Hepatocyte (in vitro differentiated cells): Measurements from ENCODE around the gene YPEL1. TPM values are rescaled to one million over a fixed set of nuclear protein-coding genes. Genes with fewer than 3 reads are reported as not detected.
"Not testable (repeated sequence)": the region's sequence is repeated elsewhere in the genome, so short reads cannot be mapped to it uniquely, and the experiment has no call there.

ENCODE experiments used
- DNase-seq: peaks from one replicate; pipeline ENCODE4 v3.0.0-alpha.2; 2016; ENCODE audit warnings: low spot score
- H2AFZ ChIP-seq: fragments of 200-600 bp; sonication (generic); 2 replicates; pipeline ENCODE4 v1.6.0; 2016; ENCODE audit warnings: antibody characterized with exemption, mild to moderate bottlenecking
- H3K27ac ChIP-seq: fragments of 200-600 bp; sonication (generic); 2 replicates; pipeline ENCODE4 v1.5.1; 2016; ENCODE audit warnings: mild to moderate bottlenecking
- H3K27me3 ChIP-seq: fragments of 200-600 bp; sonication (generic); 2 replicates; pipeline ENCODE4 v1.6.1; 2016
- H3K36me3 ChIP-seq: fragments of 200-600 bp; sonication (generic); replicated peaks from 2 replicates; pipeline ENCODE4 v1.5.1; 2016; ENCODE audit warnings: low read depth; ENCODE audit not compliant: insufficient read depth
- H3K4me1 ChIP-seq: fragments of 200-600 bp; sonication (generic); 2 replicates; pipeline ENCODE4 v1.5.1; 2016; ENCODE audit warnings: mild to moderate bottlenecking, moderate library complexity; ENCODE audit not compliant: insufficient read depth
- H3K4me2 ChIP-seq: fragments of 200-600 bp; sonication (generic); 2 replicates; pipeline ENCODE4 v1.6.0; 2016
- H3K4me3 ChIP-seq: fragments of 200-600 bp; sonication (generic); 2 replicates; pipeline ENCODE4 v1.5.1; 2016; ENCODE audit warnings: mild to moderate bottlenecking
- H3K79me2 ChIP-seq: fragments of 200-600 bp; sonication (generic); 2 replicates; pipeline ENCODE4 v1.6.0; 2017; ENCODE audit warnings: mild to moderate bottlenecking
- H3K9me2 ChIP-seq: fragments of 200-600 bp; sonication (generic); replicated peaks from 2 replicates; pipeline ENCODE4 v1.6.0; 2017; ENCODE audit warnings: mild to moderate bottlenecking; ENCODE audit not compliant: insufficient read depth
- H3K9me3 ChIP-seq: fragments of 200-600 bp; sonication (generic); 2 replicates; pipeline ENCODE4 v1.5.1; 2016; ENCODE audit warnings: low read depth, mild to moderate bottlenecking
- H4K20me1 ChIP-seq: fragments of 200-600 bp; sonication (generic); 2 replicates; pipeline ENCODE4 v1.6.0; 2016; ENCODE audit warnings: mild to moderate bottlenecking; ENCODE audit not compliant: insufficient read depth, poor library complexity, severe bottlenecking
- EZH2 ChIP-seq: fragments of 200-600 bp; sonication (generic); IDR thresholded peaks from 2 replicates; pipeline ENCODE4 v1.6.1; 2016; ENCODE audit warnings: antibody characterized with exemption, mild to moderate bottlenecking, borderline replicate concordance
- EZH2phosphoT487 ChIP-seq: fragments of 200-600 bp; sonication (generic); IDR thresholded peaks from one replicate; pipeline ENCODE4 v1.6.1; 2018; ENCODE audit warnings: antibody characterized with exemption, mild to moderate bottlenecking, low read depth, moderate library complexity; ENCODE audit not compliant: unreplicated experiment, severe bottlenecking
- WGBS: methylation state at CpG from one replicate; pipeline ENCODE4 v1.1.6; 2016; ENCODE audit warnings: low lambda C conversion rate; ENCODE audit errors: missing lambda C conversion rate; 5-methylcytosine and 5-hydroxymethylcytosine counted together
- polyA plus RNA-seq: library from polyadenylated mRNA; unstranded; fragments of >200 nt; fragmentation: Nextera tagmentation; extraction: Ambion mirVana; gene quantifications from 2 replicates; pipeline ENCODE4 v1.2.1, GENCODE V29; 2016
- total RNA-seq: library from RNA; depleted of rRNA; stranded (reverse); fragments of >200 nt; gene quantifications from 2 replicates; pipeline ENCODE4 v1.2.3, GENCODE V29; 2014
- TF ChIP-seq, protein P1 (sequence below): fragments of 200-600 bp; sonication (generic); IDR thresholded peaks from 2 replicates; pipeline ENCODE4 v1.5.1; 2016; ENCODE audit warnings: antibody characterized with exemption, mild to moderate bottlenecking; ENCODE audit not compliant: poor library complexity

Gene YPEL1
- total and polyA plus RNA-seq, 2 experiments from 2014 or later = 2.0 to 3.1 TPM

DNA sequence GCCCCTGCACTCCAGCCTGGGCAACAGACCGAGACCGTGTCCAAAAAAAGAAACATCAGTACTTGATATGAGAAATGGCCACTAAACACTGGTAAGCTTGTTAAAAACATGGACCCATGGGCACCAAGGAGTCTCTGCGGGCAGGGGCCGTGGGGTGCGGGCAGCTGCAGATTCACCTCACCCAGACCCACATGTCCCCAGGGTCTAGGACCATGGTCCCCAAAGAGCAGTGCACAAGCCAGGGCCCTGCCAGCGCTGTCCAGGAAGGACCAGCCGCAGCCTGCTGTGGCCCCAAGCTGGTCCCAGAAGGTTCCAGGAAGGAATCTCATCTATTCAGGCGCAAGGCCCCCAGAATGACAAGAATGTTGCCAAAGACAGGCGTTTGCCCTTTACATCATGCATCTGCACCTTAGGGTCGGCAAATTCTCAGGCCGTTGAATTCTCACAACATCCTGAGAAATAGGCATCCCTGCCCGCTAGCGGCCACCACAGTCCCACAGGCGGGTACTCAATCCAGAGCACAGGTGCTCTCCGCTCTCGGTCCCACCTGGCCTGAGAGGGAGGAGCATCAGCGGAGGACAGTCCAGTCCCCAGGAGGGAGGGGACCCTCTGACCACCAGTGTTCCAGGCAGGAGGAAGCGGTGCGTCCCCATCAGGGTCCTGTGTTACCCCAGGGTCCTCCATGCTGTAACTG is 9.5 kb downstream of the YPEL1 start:
- TF ChIP-seq EZH2phosphoT487 (no peak), EZH2 (no peak)
- TF ChIP-seq, protein P1, sequence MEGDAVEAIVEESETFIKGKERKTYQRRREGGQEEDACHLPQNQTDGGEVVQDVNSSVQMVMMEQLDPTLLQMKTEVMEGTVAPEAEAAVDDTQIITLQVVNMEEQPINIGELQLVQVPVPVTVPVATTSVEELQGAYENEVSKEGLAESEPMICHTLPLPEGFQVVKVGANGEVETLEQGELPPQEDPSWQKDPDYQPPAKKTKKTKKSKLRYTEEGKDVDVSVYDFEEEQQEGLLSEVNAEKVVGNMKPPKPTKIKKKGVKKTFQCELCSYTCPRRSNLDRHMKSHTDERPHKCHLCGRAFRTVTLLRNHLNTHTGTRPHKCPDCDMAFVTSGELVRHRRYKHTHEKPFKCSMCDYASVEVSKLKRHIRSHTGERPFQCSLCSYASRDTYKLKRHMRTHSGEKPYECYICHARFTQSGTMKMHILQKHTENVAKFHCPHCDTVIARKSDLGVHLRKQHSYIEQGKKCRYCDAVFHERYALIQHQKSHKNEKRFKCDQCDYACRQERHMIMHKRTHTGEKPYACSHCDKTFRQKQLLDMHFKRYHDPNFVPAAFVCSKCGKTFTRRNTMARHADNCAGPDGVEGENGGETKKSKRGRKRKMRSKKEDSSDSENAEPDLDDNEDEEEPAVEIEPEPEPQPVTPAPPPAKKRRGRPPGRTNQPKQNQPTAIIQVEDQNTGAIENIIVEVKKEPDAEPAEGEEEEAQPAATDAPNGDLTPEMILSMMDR = no peak
- no peaks in the 10 kb centered on the region for H3K36me3 ChIP-seq
- H3K4me1 ChIP-seq = no peaks in the 10 kb centered on the region
- H3K27me3 ChIP-seq = no peaks in the 10 kb centered on the region
- H3K27ac ChIP-seq = no peak overlapping the region
- H3K79me2 ChIP-seq = no peaks in the 10 kb centered on the region
- H3K4me3 ChIP-seq = no peak overlapping the region
- 92% methylated on average over 19 of the region's 19 CpGs for WGBS
- no peak overlapping the region for H3K4me2 ChIP-seq
- no peaks in the 10 kb centered on the region for H3K9me2 ChIP-seq
- H3K9me3 ChIP-seq = no peaks in the 10 kb centered on the region
- no peak for DNase-seq
- H4K20me1 ChIP-seq = no peaks in the 10 kb centered on the region
- H2AFZ ChIP-seq = no peak overlapping the region

DNA sequence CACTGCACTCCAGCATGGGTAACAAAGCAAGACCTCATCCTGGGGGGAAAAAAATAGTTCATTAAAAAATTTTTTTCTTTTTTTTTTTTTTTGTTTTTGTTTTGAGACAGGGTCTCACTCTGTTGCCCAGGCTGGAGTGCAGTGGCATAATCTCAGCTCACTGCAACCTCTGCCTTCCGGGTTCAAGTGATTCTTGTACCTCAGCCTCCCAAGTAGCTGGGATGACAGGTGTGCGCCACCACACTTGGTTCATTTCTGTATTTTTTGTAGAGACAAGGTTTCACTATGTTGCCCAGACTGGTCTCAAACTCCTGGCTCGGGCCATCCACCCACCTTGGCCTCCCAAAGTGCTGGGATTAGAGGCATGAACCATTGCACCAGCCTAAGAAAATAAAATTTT is 11.1 kb downstream of the YPEL1 start:
- not testable (repeated sequence) for H4K20me1 ChIP-seq, H2AFZ ChIP-seq, H3K9me3 ChIP-seq, H3K4me2 ChIP-seq, DNase-seq, H3K36me3 ChIP-seq, H3K9me2 ChIP-seq, H3K4me1 ChIP-seq, H3K4me3 ChIP-seq, H3K27me3 ChIP-seq, H3K27ac ChIP-seq, H3K79me2 ChIP-seq
- WGBS = 96% methylated on average over 3 of the region's 3 CpGs

DNA sequence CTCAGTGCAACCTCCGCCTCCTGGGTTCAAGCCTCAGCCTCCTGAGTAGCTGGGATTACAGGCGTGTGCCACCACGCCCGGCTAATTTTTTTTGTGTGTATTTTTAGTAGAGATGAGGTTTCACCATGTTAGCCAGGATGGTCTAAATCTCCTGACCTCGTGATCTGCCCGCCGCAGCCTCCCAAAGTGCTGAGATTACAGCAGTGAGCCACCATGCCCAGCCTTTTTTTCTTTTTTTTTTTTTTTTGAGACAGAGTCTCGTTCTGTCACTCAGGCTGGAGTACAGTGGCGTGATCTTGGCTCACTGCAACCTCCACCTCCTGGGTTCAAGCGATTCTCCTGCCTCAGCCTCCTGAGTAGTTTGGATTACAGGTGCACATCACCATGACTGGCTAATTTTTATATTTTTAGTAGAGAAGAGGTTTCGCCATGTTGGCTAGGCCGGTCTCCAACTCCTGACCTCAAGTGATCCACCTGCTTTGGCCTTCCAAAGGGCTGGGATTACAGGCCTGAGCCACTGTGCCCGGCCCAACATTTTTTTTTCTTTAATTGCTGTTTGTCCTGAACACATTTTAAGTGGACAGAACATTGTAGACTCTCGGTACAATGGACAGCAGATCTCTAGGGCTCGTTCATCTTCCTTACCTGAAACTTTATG is 14.3 kb downstream of the YPEL1 start:
- H4K20me1 ChIP-seq, H3K9me3 ChIP-seq, H2AFZ ChIP-seq, H3K27ac ChIP-seq, H3K9me2 ChIP-seq, H3K4me3 ChIP-seq, H3K4me1 ChIP-seq, H3K79me2 ChIP-seq, H3K4me2 ChIP-seq, H3K36me3 ChIP-seq, H3K27me3 ChIP-seq, DNase-seq: not testable (repeated sequence)
- WGBS = 93% methylated on average over 15 of the region's 15 CpGs

DNA sequence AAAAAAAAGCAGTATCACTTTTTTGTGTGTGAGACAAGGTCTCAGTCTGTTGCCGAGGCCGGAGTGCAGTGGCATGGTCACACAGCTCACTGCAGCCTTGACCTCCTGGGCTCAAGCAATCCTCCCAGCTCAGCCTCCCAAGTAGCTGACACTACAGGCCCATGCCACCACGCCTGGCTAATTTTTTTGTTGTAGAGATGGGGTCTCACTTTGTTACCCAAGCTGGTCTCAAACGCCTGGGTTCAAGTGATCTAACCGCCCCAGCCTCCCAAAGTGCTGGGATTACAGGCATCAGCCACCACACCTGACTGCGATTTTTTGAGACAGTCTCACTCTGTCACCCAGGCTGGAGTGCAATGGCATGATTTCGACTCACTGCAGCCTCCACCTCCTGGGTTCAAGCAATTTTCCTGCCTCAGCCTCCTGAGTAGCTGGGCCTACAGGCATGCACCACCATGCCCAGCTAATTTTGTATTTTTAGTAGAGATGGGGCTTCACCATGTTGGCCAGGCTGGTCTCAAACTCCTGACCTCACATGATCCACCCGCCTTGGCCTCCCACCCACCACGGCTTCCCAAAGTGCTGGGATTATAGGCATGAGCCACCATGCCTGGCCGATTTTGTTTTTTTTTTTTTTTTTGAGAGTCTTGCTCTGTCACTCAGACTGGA is 15.3 kb downstream of the YPEL1 start:
- WGBS = 97% methylated on average over 10 of the region's 10 CpGs
- H4K20me1 ChIP-seq, H3K36me3 ChIP-seq, H3K9me3 ChIP-seq, DNase-seq, H3K4me2 ChIP-seq, H2AFZ ChIP-seq, H3K27me3 ChIP-seq, H3K4me1 ChIP-seq, H3K79me2 ChIP-seq, H3K9me2 ChIP-seq, H3K27ac ChIP-seq, H3K4me3 ChIP-seq: not testable (repeated sequence)

DNA sequence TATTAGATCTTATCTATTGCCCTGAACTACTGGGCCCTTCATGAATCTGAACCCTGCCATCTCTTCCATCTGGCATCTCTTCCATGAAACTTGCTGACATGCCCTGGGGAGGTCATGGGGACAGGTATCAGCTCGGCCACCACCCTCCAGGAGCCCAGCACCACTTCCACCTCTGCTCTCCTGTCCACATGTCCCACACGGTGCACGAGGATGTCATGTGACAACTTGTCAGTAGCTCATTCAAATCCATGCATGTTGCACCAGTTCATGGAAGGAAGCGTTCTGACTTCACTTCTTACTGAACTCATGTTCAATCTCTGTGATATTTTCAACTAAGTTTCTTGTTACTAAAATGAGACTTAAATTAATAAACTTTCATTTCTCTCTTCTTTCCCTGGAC is 16.6 kb downstream of the YPEL1 start:
- WGBS = 84% methylated on average over 4 of the region's 4 CpGs
- Histone ChIP-seq H4K20me1 (no peaks in the 10 kb centered on the region), H3K4me2 (no peak overlapping the region), H3K27ac (no peak overlapping the region), H3K79me2 (no peaks in the 10 kb centered on the region), H3K27me3 (no peaks in the 10 kb centered on the region), H3K9me2 (no peaks in the 10 kb centered on the region), H3K4me3 (no peak overlapping the region), H3K9me3 (no peaks in the 10 kb centered on the region), H3K36me3 (no peaks in the 10 kb centered on the region), H2AFZ (no peak overlapping the region), H3K4me1 (no peaks in the 10 kb centered on the region)
- DNase-seq = no peak
- TF ChIP-seq EZH2 = no peak
- TF ChIP-seq EZH2phosphoT487 = no peak
- TF ChIP-seq, protein P1 = no peak
